NB4 (cell line): ENCODE measurements around the gene ANKRD28.

Experiments
- POLR2A ChIP-seq: IDR thresholded peaks from 2 replicates; pipeline ENCODE4 v1.6.1; 2011; ENCODE audit warnings: mild to moderate bottlenecking; ENCODE audit not compliant: insufficient read length; ENCODE audit errors: extremely low read depth
- TF ChIP-seq, protein P1 (sequence below): IDR thresholded peaks from one replicate; pipeline ENCODE4 v1.5.1; 2012; ENCODE audit warnings: low read depth, low read length
- TF ChIP-seq, protein P2 (sequence below): IDR thresholded peaks from 2 replicates; pipeline ENCODE4 v1.6.1; 2011; ENCODE audit warnings: low read depth, low read length

DNA sequence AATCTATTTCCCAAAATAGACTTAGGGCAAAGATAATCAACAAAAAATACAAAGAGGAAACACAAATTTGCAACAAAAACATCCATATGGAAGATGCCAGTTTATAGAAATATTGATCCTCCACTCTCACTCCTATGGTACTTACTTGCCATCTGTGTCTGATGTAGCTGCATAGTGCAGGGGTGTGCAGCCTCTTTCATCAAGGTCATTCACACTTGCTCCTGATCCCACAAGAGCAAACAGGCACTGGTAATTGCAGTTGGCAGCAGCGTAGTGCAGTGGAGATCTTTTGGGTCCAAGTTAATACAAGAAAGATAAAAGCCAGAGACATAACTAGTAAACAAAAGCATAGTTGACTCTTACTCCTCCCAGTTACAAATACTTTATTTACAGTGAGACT, 90.0 kb downstream of the ANKRD28 start:
- TF ChIP-seq, protein P1, sequence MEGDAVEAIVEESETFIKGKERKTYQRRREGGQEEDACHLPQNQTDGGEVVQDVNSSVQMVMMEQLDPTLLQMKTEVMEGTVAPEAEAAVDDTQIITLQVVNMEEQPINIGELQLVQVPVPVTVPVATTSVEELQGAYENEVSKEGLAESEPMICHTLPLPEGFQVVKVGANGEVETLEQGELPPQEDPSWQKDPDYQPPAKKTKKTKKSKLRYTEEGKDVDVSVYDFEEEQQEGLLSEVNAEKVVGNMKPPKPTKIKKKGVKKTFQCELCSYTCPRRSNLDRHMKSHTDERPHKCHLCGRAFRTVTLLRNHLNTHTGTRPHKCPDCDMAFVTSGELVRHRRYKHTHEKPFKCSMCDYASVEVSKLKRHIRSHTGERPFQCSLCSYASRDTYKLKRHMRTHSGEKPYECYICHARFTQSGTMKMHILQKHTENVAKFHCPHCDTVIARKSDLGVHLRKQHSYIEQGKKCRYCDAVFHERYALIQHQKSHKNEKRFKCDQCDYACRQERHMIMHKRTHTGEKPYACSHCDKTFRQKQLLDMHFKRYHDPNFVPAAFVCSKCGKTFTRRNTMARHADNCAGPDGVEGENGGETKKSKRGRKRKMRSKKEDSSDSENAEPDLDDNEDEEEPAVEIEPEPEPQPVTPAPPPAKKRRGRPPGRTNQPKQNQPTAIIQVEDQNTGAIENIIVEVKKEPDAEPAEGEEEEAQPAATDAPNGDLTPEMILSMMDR = no peak
- TF ChIP-seq POLR2A = no peak
- TF ChIP-seq, protein P2, sequence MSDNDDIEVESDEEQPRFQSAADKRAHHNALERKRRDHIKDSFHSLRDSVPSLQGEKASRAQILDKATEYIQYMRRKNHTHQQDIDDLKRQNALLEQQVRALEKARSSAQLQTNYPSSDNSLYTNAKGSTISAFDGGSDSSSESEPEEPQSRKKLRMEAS = no peak
